BE2C (cell line): ENCODE data around the gene LDLRAD4.

ENCODE experiments used
- DNase-seq: peaks from one replicate; pipeline ENCODE4 v3.0.0-alpha.2; 2020
- H3K27me3 ChIP-seq: fragments of 250-450 bp; sonication (Bioruptor Pico); 2 replicates; pipeline ENCODE4 v1.5.1; 2020; ENCODE audit warnings: mild to moderate bottlenecking
- H3K36me3 ChIP-seq: fragments of 250-450 bp; sonication (Bioruptor Pico); 2 replicates; pipeline ENCODE4 v1.5.1; 2020; ENCODE audit warnings: mild to moderate bottlenecking
- H3K4me1 ChIP-seq: fragments of 250-450 bp; sonication (Bioruptor Pico); 2 replicates; pipeline ENCODE4 v1.5.1; 2020
- H3K4me3 ChIP-seq: 2 replicates; pipeline ENCODE4 v1.5.1; 2011; ENCODE audit warnings: low read depth, low read length
- H3K9me3 ChIP-seq: fragments of 250-450 bp; sonication (Bioruptor Pico); 2 replicates; pipeline ENCODE4 v1.5.1; 2020
- TF ChIP-seq, protein P1 (sequence below): IDR thresholded peaks from 2 replicates; pipeline ENCODE4 v1.5.1; 2012; ENCODE audit warnings: mild to moderate bottlenecking, low read depth, low read length

The LDLRAD4 gene

GRCh38 chr18:13242797-13243196 is 24.2 kb downstream of the LDLRAD4 start:
- H3K27me3 ChIP-seq = no peaks in the 10 kb centered on the region
- TF ChIP-seq, protein P1, sequence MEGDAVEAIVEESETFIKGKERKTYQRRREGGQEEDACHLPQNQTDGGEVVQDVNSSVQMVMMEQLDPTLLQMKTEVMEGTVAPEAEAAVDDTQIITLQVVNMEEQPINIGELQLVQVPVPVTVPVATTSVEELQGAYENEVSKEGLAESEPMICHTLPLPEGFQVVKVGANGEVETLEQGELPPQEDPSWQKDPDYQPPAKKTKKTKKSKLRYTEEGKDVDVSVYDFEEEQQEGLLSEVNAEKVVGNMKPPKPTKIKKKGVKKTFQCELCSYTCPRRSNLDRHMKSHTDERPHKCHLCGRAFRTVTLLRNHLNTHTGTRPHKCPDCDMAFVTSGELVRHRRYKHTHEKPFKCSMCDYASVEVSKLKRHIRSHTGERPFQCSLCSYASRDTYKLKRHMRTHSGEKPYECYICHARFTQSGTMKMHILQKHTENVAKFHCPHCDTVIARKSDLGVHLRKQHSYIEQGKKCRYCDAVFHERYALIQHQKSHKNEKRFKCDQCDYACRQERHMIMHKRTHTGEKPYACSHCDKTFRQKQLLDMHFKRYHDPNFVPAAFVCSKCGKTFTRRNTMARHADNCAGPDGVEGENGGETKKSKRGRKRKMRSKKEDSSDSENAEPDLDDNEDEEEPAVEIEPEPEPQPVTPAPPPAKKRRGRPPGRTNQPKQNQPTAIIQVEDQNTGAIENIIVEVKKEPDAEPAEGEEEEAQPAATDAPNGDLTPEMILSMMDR = no peak
- no peak for DNase-seq
- no peak overlapping the region for H3K4me3 ChIP-seq
- H3K4me1 ChIP-seq = no peaks in the 10 kb centered on the region
- H3K36me3 ChIP-seq = no peaks in the 10 kb centered on the region
- H3K9me3 ChIP-seq = no peaks in the 10 kb centered on the region

- Histone ChIP-seq H3K36me3 (no peaks in the 10 kb centered on the region), H3K27me3 (no peaks in the 10 kb centered on the region), H3K4me1 (no peaks in the 10 kb centered on the region), H3K4me3 (no peak overlapping the region), H3K9me3 (no peaks in the 10 kb centered on the region)
- DNase-seq = no peak
- TF ChIP-seq, protein P1 = no peak
Observed at GRCh38 chr18:13243363-13243762, 24.8 kb downstream of the LDLRAD4 start.

GRCh38 chr18:13244135-13244534 is 25.6 kb downstream of the LDLRAD4 start:
- H3K4me1 ChIP-seq = no peaks in the 10 kb centered on the region
- H3K4me3 ChIP-seq = no peak overlapping the region
- no peaks in the 10 kb centered on the region for H3K27me3 ChIP-seq
- H3K9me3 ChIP-seq = no peaks in the 10 kb centered on the region
- no peaks in the 10 kb centered on the region for H3K36me3 ChIP-seq
- DNase-seq = no peak
- TF ChIP-seq, protein P1 = no peak

GRCh38 chr18:13245481-13246000 is 27.0 kb downstream of the LDLRAD4 start:
- TF ChIP-seq, protein P1 = no peak
- H3K4me1 ChIP-seq = no peaks in the 10 kb centered on the region
- H3K36me3 ChIP-seq = no peaks in the 10 kb centered on the region
- no peak for DNase-seq
- H3K27me3 ChIP-seq = no peaks in the 10 kb centered on the region
- no peaks in the 10 kb centered on the region for H3K9me3 ChIP-seq
- H3K4me3 ChIP-seq = no peak overlapping the region

DNA sequence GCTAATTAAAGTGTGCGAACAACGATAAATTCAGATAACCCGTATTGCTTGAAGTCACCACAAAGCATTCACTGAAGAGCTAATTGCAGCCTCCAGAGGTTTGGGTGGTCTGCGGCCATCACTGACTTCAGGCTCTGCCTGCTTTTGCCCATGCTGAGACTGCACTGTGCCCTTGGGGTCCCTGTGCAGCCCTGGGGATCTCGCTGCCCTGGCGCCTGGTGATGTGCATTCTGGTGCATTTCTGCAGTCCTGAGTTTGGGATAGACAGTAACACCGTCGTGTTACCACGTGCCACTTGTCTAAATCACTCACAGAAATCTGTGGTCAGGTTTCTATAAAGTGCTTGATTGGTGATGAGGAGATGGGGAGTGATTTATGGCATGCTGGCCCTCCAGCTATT is 27.6 kb downstream of the LDLRAD4 start:
- no peaks in the 10 kb centered on the region for H3K9me3 ChIP-seq
- no peaks in the 10 kb centered on the region for H3K36me3 ChIP-seq
- no peaks in the 10 kb centered on the region for H3K27me3 ChIP-seq
- TF ChIP-seq, protein P1 = no peak
- no peak for DNase-seq
- no peaks in the 10 kb centered on the region for H3K4me1 ChIP-seq
- H3K4me3 ChIP-seq = no peak overlapping the region

DNA sequence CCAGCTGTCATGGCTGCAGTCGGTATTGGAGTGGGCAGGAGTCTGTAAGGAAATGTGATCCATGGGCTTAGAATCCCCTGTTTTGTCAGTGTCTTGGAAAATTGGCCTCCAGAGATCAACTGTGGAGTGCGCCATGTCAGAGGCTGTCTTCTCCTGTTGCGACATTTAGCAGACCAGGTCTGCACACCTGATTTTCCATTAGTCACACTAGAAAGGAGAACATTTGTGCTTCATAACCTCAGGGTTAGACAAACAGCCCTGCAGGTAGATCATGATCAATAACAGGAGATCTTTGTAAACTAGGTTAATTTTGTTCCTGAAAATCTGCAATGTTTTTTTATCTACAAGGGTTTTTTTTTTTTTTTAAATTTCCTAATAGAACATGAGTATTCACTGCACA is 28.0 kb downstream of the LDLRAD4 start:
- H3K4me1 ChIP-seq = no peaks in the 10 kb centered on the region
- H3K36me3 ChIP-seq = no peaks in the 10 kb centered on the region
- DNase-seq = no peak
- H3K4me3 ChIP-seq = no peak overlapping the region
- H3K27me3 ChIP-seq = no peaks in the 10 kb centered on the region
- no peaks in the 10 kb centered on the region for H3K9me3 ChIP-seq
- TF ChIP-seq, protein P1 = no peak
